GM21447 (cell line): ENCODE data around the gene AANAT.

Source experiments
- ATAC-seq: cut with Tn5 transposase; IDR thresholded peaks from one replicate; pipeline ENCODE4 v1.9.1; 2021; ENCODE audit not compliant: unreplicated experiment

Gene AANAT

GRCh38 chr17:76467809-76468633 lies 618 bp downstream of the AANAT start:
- ATAC-seq, result no peak

GRCh38 chr17:76468634-76469010 lies 1.2 kb downstream of the AANAT start:
- no peak for ATAC-seq

GRCh38 chr17:76469076-76469990 lies 1.9 kb downstream of the AANAT start:
- no peak for ATAC-seq

- ATAC-seq, result no peak
Observed at GRCh38 chr17:76469991-76470739, 2.8 kb downstream of the AANAT start.

GRCh38 chr17:76471498-76472257 lies 4.3 kb downstream of the AANAT start:
- ATAC-seq, result no peak

GRCh38 chr17:76472258-76472645 lies 4.8 kb downstream of the AANAT start:
- no peak for ATAC-seq

GRCh38 chr17:76472726-76473125 lies 5.3 kb downstream of the AANAT start:
- no peak for ATAC-seq

GRCh38 chr17:76473541-76473985 lies 6.2 kb downstream of the AANAT start:
- no peak for ATAC-seq

GRCh38 chr17:76474238-76474637 lies 6.8 kb downstream of the AANAT start:
- no peak for ATAC-seq

- no peak for ATAC-seq
Observed at GRCh38 chr17:76474894-76475293, 7.5 kb downstream of the AANAT start.

- ATAC-seq, result no peak
Observed at GRCh38 chr17:76475302-76475701, 7.9 kb downstream of the AANAT start.

GRCh38 chr17:76476736-76477135 lies 9.3 kb downstream of the AANAT start:
- no peak for ATAC-seq

GRCh38 chr17:76477576-76477975 lies 10.2 kb downstream of the AANAT start:
- ATAC-seq, result no peak

- no peak for ATAC-seq
Observed at GRCh38 chr17:76478097-76478496, 10.7 kb downstream of the AANAT start.

- no peak for ATAC-seq
Observed at GRCh38 chr17:76478730-76479514, 11.5 kb downstream of the AANAT start.

GRCh38 chr17:76479515-76480060 lies 12.2 kb downstream of the AANAT start:
- ATAC-seq, result no peak

GRCh38 chr17:76480632-76481031 lies 13.2 kb downstream of the AANAT start:
- ATAC-seq, result peak; percentile 6

- ATAC-seq, result peak; percentile 52
Observed at GRCh38 chr17:76481071-76481655, 13.8 kb downstream of the AANAT start.

- ATAC-seq, result no peak
Observed at GRCh38 chr17:76484228-76484725, 16.9 kb downstream of the AANAT start.
